CD4-positive, alpha-beta T cell treated with Interleukin-15 for 1 hour (primary cell): Measurements from ENCODE around the gene HDGF.

Experiments used
- DNase-seq: peaks from one replicate; pipeline ENCODE4 v3.0.0-alpha.2; 2020

The HDGF gene

DNA sequence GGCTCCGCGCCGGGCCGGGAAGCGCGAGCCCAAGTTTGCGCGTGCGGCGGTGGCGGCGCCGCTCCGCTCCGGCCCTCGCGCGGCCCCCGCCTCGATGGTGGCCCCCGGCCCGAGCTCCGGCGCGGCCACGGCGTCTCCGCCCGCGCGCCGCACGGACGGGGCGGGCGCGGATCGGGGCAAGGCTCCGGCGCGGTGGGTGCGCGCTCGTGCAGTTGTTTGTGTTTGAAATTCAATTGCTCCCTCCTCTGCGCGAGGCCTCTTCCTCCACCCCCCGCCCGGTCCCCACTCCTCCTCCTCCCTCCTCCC lies at the start of gene HDGF:
HDGF (minus strand) TSS at position 225 of the 306 bp plus-strand sequence. CDS start 246 bp downstream, outside the sequence.
- DNase-seq = no peak

GRCh38 chr1:156797212-156797871 lies 45.9 kb upstream of the HDGF start:
- DNase-seq = peak; percentile 54

- no peak for DNase-seq
Observed at GRCh38 chr1:156796340-156797097, 45.0 kb upstream of the HDGF start.

DNA sequence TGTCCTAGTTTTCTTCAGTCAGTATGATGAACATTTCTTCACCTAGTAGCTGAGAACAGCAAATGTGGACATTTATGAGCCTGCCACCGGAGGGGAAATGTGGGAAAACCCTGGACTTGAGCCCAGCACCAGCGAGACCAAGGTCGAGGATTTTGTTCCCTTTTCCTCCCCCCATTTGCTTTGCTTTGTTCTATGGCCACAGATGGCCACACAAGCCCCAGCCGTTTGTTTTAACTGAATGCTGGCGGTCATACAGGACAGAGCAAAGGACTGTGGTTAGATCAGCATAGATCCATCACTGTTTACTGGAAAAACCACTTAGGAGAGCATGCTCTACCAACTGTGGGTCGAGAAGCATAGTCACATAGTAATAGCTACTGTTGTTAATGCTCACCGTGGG lies 44.3 kb upstream of the HDGF start:
- DNase-seq = no peak

- no peak for DNase-seq
Observed at GRCh38 chr1:156795374-156795733, 43.9 kb upstream of the HDGF start.

DNA sequence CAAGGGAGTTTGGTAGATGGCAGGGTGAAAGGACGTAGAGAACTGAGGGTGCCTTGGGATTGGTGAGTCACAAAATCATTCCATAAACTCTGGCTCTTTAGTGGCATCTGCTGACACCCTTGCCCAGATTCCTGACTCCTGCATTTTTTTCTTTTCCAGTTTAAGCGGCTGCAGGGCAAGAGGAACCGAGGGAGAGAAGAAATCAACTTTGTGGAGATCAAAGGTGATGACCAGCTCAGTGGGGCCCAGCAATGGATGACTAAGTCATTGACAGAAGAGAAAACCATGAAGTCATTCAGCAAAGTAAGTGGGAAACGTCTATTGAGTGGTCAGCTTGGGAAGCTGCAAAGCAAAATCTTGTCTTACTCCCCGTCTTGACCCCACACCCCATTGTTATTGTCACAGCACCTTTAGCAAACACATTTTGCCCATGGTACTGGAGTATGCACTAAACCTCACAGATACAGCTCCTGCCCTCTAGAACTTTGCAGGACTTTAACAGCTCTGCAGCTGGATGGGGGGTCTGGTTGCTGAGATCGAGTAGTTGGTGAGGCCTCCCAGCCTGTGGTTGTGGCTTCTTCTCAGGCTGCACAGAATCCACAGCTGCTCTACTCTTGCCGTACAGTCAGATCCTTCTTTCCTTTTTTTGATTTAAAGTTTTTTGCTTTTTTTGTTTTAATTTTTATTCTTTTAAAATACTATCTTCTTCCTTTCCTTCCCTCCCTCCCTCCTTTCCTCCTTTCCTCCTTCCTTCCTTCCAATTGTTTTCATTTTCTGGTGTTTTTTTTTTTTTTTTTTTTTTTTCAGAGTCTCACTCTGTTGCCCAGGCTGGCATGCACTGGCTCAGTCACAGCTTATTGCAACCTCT lies 43.3 kb upstream of the HDGF start:
- no peak for DNase-seq

- DNase-seq = no peak
Observed at GRCh38 chr1:156789621-156790318, 38.3 kb upstream of the HDGF start.

- DNase-seq = no peak
Observed at GRCh38 chr1:156788136-156788535, 36.7 kb upstream of the HDGF start.

DNA sequence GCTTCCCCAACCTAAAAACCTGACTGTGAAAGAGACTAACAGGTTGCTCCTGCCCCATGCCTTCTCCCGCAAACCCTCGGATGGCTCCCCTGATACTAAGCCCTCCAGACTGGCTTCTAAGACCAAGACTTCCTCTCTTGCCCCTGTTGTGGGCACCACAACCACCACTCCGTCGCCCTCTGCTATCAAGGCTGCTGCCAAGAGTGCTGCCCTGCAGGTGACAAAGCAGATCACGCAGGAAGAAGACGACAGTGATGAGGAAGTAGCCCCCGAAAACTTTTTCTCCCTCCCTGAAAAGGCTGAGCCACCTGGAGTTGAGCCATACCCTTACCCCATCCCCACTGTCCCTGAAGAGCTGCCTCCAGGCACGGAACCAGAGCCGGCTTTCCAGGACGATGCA lies 35.2 kb upstream of the HDGF start:
- no peak for DNase-seq

DNA sequence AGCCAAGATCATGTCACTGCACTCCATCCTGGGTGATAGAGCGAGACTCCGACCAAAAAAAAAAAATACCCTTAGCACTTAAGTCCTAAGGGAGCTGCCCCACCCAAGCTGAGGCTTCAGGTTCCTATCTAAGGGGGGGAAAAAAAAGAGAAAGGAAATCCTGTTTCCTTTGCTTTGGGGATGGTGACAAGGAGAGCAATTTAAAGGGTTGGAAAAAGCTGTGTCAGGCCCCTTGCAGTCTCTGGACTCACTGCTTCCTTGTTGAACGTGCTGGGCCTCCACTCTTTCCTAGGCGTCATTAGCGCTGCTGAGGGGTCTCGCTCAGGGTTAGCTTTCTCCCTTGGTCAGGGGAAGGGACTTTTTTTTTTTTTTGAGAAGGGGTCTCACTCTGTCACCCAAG lies 34.0 kb upstream of the HDGF start:
- DNase-seq = no peak

DNA sequence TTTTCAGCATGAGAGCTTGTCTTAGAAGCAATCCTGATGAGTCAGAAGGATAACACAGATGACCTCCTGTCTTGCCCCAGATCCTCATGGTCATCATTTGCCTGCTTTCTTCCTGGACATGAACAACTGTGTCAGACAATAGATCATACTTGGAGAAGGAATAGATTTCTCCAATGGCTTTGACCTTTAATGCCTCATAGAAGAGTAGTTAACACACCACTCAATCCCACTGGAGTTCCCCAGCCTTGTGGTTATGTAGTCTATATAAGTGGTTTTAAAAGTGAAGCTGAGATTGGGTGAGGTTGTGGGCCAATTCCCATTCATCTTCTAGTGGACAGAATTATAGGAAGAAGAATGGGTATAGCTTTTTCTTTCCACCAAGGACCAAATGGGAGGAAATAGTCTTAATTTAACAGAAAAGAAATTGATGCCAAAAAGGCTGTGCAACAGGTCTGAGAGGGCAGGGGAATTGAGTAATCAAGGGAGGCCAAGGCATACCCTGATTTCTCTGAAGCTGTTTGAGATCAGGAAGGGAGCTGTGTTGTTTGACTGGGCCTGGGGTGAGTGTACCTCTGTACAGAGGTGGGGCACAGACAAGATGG lies 30.2 kb upstream of the HDGF start:
- DNase-seq = no peak

DNA sequence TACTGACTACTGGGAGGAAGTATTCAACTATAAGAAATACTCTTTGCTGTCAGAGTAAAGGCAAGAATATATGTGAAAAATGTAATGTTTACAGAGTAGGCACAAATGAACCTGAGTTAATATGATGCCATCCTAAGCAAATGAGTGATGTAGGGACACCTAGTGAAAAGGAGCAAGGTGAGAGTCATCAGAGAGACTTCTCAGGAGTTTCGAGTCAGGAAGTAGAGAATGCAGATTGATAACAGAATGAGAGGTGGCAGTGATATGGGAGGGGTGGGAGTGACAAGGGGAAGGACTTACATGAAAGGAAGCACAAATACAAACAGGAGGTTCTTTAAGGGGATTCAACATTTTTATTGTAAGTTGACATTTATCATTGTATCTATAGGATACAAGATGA lies 26.1 kb upstream of the HDGF start:
- no peak for DNase-seq

DNA sequence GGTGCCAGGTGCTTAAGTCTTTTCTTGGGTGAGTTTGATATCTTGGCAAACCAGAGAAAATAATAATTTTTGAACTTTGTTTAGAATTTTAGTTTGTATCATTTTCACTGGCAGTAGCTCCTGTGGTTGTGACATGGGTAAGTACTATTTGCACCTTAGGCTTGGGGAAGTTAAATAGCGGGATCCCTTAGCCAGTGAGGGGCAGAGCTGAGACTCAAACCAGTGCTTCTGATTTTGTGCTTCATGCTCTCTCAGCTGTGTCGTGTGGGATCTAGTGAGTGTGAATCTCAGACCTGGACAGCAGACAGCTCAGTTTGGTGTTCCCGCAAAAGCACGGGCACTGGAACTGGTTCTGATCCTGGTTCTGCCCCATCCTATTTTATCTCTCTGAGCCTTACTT lies 25.5 kb upstream of the HDGF start:
- no peak for DNase-seq

GRCh38 chr1:156775799-156776198 lies 24.3 kb upstream of the HDGF start:
- no peak for DNase-seq

GRCh38 chr1:156773607-156774006 lies 22.1 kb upstream of the HDGF start:
- no peak for DNase-seq

- no peak for DNase-seq
Observed at GRCh38 chr1:156772728-156773497, 21.4 kb upstream of the HDGF start.

DNA sequence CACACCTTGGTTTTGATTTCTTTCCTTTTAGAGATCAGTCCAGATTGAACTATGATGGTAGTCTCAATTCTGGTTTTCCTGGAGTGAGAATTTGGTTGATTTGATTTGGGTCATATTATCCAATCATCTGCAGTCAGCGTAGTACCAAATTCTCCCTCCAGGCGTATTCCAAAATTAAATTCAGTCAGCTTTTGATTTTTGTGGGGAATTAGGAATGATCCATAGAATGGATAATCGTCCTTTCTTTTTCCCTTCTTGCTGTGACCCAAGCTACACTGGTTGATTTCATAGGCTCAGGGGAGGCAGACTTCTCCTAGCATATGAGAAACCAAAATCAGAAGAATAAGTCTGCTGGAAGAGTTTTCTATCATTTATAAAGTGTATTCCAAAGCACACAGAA lies 20.7 kb upstream of the HDGF start:
- DNase-seq = no peak

DNA sequence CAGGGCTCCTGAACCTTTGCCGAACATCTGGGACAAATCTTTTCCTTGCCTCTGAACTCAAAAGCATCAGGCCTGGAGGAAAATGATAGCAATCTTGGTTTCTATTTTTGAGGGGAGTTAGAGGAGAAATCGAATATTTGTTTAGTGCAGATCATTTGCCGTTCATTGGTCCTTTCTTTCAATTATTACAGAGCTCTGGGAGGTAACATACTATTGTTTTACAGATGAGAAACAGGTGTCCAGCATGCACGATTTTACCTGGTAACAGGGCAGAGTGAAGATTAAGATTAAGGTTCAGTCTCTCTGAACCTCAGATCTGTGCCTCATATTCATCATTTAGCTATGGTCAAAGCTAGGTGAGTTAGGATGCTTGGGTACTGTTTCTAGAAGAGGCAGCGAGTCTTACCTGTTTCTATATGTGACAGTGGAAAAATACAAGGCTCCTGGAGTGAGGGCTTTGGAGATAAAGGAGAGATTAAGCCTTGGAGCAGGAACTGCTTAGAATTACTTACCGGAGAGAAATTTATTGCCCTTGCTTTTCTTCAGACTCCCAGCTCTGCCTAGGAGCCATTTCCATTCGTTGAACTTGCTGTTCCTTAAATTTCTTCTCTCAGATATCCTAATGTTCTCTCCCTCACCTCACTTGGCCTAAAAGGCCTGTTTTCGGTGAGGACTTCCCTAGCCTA lies 17.3 kb upstream of the HDGF start:
- DNase-seq = no peak

- DNase-seq = no peak
Observed at GRCh38 chr1:156767879-156768604, 16.6 kb upstream of the HDGF start.

- DNase-seq = peak; percentile 99
Observed at GRCh38 chr1:156767101-156767878, 15.8 kb upstream of the HDGF start, which contains the start of gene PRCC. Gene PRCC, plus strand, starts transcription at chr1:156767535. Its CDS starts 237 bp downstream, at chr1:156767772.
